ENCODE results near the gene NTPCR.

DNA sequence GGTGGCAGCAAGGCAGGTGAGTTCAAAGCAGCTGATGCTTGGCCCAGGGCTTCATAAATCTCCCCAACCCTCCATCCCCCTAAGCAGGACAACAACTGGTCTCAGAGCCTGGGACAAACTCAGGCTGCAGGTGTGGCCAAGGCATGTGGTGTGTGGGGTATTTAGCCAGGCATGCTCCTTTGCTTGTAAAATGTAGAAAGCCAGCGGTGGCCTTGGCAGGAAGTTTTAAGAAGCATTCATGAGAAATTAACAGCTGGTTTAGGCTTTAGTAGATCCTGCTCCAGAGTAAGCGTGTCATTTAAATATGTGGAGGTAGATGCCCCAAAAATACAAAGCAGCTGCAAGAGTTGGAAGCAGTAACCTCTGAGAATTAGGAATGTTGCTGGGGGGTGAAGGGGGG lies 44.8 kb downstream of the NTPCR start:
- TF ChIP-seq POLR2AphosphoS5 (IDR thresholded peaks at IDR 0.05) (no peak), POLR2A (IDR thresholded peaks at IDR 0.05) (no peak)
- TF ChIP-seq, protein P1, sequence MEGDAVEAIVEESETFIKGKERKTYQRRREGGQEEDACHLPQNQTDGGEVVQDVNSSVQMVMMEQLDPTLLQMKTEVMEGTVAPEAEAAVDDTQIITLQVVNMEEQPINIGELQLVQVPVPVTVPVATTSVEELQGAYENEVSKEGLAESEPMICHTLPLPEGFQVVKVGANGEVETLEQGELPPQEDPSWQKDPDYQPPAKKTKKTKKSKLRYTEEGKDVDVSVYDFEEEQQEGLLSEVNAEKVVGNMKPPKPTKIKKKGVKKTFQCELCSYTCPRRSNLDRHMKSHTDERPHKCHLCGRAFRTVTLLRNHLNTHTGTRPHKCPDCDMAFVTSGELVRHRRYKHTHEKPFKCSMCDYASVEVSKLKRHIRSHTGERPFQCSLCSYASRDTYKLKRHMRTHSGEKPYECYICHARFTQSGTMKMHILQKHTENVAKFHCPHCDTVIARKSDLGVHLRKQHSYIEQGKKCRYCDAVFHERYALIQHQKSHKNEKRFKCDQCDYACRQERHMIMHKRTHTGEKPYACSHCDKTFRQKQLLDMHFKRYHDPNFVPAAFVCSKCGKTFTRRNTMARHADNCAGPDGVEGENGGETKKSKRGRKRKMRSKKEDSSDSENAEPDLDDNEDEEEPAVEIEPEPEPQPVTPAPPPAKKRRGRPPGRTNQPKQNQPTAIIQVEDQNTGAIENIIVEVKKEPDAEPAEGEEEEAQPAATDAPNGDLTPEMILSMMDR (IDR thresholded peaks at IDR 0.05 in 8 of 11, conservative IDR thresholded peaks at IDR 0.05 in 3 of 11): no peak
